Measurements from ENCODE around the gene PGAM2.

DNA sequence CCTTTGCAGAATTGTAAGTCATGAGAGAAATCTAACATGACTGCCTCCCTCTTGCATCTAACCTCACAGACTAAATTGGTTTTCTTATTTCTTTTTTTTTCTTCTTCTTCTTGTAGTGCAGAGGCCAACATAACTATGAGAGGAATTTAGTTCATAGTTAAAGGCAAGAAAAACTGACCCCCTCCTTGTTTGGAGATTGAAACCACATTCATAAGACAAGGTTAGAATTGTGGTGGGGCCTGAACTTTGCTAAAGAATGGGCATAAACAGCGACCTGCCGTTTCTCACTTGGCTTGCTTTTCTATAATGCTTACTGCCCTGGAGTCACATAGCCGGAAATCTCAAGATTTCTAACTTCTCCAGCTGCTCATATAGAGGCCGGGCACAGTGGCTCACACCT lies 19.3 kb upstream of the PGAM2 start:
- TF ChIP-seq GATA3 (IDR thresholded peaks at IDR 0.05; ENCODE audit: low read depth, low read length) (no peak), GATA2 (IDR thresholded peaks at IDR 0.05; ENCODE audit: low read depth, low read length) (no peak)
